ENCODE data around the gene LIN52. TPM values are rescaled to one million over a fixed set of nuclear protein-coding genes. Genes with fewer than 3 reads are reported as not detected.

The LIN52 gene
- total and polyA plus RNA-seq, 2 experiments from 2014 or later: 8.6 to 10.8 TPM

GRCh38 chr14:74148705-74149104 is 63.9 kb downstream of the LIN52 start (continued):
- TF ChIP-seq ZNF462 (CRISPR knock-in tag; IDR thresholded peaks at IDR 0.05) (no peak), CREB1 (CRISPR knock-in tag; IDR thresholded peaks at IDR 0.05; ENCODE audit: low read depth) (no peak), ZNF114 (CRISPR knock-in tag; IDR thresholded peaks at IDR 0.05) (no peak), STAT1 (IDR thresholded peaks at IDR 0.05; ENCODE audit: unreplicated experiment) (no peak), NANOG (IDR thresholded peaks at IDR 0.05; ENCODE audit: borderline replicate concordance) (no peak), POLR2AphosphoS5 (IDR thresholded peaks at IDR 0.05; ENCODE audit: low read depth) (no peak), CTCF (conservative IDR thresholded peaks at IDR 0.05; ENCODE audit: low read depth in 2 of 2) (no peak), ZNF331 (CRISPR knock-in tag; IDR thresholded peaks at IDR 0.05; ENCODE audit: low read depth) (no peak), EZH2phosphoT487 (IDR thresholded peaks at IDR 0.05; ENCODE audit: unreplicated experiment) (no peak), JUNB (IDR thresholded peaks at IDR 0.05; ENCODE audit: unreplicated experiment) (no peak), ETS1 (IDR thresholded peaks at IDR 0.05) (no peak), EZH2 (IDR thresholded peaks at IDR 0.05; ENCODE audit: low read depth, unreplicated experiment) (no peak)

Data from GM23338 (cell line).